HG03432 (cell line): ENCODE data around the gene S100Z.
"Not testable (repeated sequence)": the region's sequence is repeated elsewhere in the genome, so short reads cannot be mapped to it uniquely, and the experiment has no call there.

Source experiments
- ATAC-seq: cut with Tn5 transposase; IDR thresholded peaks from one replicate; pipeline ENCODE4 v1.9.1; 2021; ENCODE audit warnings: mild to moderate bottlenecking, moderate library complexity; ENCODE audit not compliant: unreplicated experiment

S100Z gene

DNA sequence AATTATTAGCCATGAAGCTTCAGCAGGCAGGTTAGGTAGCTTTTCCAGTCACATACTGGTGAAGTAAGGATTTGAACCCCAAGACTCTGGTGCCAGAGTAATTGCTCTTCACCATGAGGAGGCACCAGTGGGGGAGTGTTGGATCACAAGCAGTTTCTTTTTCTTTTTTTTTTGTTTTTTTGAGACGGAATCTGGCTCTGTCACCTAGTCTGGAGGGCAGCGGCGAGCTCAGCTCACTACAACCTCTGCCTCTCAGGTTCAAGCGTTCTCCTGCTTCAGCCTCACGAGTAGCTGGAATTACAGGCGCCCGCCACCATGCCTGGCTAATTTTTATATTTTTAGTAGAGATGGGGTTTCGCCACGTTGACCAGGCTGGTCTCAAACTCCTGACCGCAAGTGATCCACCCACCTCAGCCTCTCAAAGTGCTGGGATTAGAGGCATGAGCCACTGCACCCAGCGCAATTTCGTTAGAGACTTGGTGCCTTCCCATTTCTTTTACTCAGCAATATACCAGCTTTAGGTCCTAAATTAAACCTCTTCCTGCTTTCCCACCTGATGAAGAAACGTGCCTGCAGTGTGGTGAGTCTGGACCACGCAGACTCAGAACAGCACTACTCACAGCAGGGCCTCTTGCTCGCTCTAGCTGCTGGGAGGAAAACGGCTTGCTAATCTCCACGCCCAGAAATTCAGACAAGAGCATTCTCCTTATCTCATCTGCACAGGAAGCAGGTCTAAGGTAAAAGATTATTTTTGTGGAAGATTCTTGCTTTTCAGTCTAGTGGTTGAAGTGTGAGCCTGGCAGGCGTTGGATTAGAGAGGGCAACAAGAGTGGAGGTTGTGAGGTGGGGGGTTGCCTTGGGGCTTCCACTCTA lies at the start of gene S100Z:
Gene S100Z (plus strand): TSS at position 596 of the 873 bp plus-strand sequence. CDS start 25,346 bp downstream, outside the sequence.
- ATAC-seq, result no peak

DNA sequence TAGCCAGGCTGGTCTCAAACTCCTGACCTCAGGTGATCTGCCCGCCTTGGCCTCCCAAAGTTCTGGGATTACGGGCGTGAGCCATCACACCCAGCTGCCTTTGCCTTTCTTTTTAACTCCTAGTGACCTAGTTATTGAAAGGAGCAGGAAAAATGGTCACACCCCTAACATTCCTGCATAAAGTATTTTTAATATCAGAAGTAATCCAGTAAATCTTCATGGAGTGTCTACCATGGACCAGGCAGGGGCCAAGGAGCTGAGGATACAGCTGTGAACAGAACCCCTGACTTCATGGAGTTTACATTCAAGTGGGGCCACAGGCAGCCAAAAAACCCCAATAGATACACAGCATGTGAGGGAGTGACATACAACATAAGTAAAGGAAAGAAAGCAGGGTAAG lies 49.2 kb upstream of the S100Z start:
- no peak for ATAC-seq

DNA sequence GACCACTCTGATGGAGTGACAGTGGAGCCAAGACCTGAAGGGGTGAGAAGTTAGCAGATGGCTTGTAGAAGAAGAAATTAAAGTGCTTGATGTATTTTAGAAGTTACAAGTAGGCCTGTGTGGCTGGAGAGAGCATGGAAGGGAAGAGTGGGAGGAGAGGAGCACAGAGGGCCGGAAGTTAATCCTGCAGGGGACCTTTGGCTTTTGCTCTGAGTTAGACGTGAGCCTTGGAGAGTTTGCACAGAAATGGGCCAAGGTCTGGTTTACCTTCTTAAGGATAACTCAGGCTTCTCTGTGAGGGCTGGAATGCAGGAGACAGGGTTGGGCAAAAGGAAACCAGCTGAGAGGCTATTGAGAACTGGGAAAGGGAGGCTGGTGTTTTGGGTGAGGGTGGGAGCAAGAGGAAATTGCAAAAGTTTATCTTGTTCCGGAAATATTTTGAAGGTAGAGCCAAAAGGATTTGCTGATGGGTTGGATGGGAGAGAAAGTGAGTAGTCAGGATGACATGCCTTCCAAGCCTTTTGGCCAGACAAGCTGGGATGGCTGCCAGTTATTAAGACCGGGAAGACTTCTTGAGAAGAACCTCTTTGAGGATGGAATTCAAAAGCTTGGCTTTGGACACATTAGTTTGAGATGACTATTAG lies 48.5 kb upstream of the S100Z start:
- ATAC-seq, result no peak

DNA sequence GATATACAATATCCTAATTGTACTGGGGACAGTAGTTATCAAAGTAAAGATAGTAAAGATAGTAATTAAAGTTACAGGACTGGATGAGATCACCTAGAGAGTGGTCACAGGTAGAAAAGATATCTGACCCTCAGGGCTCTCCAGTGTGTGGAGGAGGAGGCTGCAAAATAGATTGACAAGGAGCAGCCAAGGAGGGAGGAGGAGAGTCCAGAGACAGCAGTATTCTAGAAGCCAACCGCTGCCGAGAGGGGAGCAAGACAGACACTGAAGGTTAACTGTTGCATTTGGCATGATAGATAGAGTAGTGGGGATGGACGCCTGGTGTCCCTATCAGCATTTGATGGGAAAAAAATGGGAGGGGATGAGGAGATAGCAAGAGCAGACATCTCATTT lies 48.0 kb upstream of the S100Z start:
- no peak for ATAC-seq

DNA sequence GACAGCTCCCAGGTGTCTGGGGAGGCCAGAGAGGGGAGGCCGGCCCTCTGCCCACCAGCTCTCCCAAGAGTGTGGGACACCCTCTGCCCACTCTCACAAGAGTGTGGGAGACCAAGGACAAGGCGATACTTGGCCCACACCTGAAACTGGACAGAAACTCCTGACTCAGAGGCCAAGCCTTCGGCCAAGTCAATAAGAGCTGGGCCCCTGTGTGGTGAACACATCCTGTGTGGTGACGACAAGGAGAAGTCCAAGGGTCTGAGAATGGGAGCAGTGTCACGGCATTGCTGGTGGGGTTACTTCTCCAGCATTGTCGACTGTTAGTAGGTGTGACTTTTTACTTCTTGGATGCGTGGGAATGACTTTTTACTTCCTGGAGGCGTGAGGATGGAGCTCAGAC lies 45.5 kb upstream of the S100Z start:
- ATAC-seq, result no peak

DNA sequence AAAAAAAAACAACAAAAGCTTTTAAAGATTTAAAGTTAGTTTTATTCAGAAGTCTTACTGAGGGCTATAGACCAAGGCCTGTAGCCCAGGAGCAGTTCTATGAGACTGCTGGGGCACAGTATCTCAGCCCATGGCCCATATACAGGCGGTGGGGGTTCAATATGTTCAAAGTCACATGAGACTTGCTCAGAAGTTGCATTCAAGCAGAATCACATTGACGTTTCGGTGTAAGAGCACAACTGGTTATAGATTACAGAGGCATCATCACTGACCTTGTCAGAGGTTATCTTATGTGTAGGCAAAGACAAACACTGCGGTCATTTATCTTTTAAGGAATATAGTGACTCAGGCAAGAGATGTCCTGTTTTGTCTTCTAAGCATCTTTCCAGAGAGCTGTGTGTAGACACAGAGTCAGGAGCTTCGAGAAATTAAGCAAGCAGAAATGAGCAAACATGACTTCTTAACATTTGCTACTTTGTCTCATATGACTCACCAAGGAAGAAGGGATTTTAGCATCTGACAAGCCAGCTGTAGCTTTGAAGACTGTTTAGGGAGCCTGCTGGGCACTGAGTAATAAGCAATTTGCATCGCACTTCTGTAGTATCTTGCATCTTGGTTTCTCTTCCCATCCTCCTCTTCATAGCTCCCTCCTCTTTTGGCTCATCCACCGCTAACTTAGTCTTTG lies 43.9 kb upstream of the S100Z start:
- no peak for ATAC-seq

DNA sequence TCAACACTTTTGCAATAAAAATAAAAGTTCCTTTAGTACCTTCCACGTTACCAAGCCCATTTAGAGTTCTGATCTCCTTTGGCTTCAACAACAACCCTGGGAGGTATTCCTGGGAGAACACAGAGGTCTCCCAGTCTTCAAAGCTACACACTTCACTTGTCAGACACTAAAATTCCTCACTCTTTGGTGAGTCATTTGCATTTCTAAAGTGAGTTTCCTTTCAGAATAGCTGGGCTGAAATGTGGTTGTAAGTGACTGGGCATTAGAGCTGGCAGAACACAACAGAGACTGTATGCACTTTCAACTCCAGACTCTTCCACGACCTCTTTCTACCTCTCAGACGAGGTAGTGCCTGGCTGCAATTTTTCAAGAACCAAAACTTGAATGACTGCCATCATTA lies 42.5 kb upstream of the S100Z start:
- ATAC-seq, result no peak

DNA sequence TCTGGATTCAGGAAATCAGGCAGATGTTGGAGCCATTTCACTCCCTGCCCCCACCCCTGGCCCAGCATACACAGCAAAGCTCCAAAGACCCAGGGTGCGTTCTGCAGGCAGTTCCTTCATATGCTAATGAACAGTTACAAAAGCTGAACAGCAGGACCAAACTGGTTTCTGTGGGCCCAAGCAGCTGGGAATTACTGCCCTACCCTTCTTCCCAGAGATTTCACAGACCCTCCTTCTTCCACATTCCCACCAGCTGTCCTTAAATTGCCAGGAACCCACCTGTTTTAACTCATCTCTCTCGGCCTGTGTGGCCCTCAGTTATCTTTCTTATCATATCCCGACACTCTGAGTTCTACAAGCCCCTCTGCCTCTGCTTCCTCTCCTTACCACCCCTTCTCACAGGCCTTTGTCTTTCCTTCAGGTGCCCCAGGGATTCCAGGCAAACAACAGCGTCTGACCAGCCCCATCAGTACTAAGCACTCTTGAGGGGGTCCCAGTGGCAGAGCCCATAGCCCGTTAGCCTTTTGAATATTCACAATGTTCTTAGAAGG lies 41.6 kb upstream of the S100Z start:
- no peak for ATAC-seq

DNA sequence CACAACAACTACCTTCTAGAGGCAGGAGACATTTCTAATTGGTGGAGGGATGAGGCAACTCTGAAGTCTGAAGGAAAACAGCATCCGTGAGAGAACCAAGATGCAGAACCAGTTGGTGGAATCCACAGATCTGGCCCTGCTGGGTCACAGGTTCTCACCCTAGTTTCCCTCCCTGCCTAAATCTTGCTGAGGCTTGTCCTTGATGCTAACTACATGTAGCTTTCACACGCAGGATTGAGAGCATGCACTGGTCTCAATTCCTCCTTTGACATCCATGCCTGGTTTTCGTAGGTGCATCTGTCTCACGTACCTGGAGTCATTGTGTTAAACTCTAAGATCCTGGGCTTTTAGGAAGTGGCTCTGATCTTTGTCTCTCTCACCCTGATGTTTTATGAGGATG lies 40.7 kb upstream of the S100Z start:
- no peak for ATAC-seq

DNA sequence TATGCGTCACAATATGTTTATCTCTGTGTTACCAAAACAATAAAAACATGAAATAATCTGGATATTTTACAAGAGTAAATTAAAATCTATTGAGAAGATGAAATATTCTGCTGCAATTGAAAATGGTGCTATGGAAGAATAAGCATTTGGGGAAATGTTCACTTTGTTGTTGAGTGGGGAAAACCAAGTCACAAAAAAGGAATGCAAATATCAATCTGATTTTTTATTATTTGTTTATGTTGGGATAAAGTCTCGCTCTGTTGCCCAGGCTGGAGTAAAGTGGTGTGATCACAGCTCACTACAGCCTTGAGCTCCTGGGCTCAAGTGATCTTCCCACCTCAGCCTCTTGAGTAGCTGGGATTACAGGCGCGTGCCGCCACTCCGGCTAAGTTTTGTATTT lies 39.6 kb upstream of the S100Z start:
- no peak for ATAC-seq

DNA sequence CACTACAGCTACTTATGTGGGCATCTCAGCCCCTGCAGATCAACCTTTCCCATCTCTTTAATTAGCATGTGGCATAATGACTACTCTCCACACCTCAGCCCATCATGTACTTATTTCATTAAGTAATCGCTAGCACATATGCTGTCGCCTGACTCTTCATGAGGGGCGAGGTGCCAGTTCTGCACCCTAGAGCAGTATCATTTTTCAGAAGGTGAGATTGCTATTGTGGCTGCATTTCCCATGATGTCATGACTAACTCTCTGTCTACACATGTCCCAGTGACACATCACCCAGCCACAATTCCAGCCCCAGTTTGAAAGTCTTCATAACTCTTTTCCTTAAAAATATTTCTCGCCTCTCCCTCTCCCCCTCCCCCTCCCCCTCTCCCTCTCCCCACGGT lies 38.6 kb upstream of the S100Z start:
- ATAC-seq, result no peak

DNA sequence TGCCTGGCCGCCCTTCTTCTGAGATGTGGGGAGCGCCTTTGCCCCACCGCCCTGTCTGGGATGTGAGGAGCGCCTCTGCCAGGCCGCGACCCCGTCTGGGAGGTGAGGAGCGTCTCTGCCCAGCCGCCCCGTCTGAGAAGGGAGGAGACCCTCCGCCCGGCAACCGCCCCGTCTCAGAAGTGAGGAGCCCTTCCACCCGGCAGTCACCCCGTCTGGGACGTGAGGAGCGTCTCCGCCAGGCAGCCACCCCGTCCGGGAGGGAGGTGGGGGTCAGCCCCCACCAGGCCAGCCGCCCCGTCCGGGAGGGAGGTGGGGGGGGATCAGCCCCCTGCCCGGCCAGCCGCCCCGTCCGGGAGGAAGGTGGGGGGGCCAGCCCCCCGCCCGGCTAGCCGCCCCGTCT lies 37.6 kb upstream of the S100Z start:
- ATAC-seq, result not testable (repeated sequence)

DNA sequence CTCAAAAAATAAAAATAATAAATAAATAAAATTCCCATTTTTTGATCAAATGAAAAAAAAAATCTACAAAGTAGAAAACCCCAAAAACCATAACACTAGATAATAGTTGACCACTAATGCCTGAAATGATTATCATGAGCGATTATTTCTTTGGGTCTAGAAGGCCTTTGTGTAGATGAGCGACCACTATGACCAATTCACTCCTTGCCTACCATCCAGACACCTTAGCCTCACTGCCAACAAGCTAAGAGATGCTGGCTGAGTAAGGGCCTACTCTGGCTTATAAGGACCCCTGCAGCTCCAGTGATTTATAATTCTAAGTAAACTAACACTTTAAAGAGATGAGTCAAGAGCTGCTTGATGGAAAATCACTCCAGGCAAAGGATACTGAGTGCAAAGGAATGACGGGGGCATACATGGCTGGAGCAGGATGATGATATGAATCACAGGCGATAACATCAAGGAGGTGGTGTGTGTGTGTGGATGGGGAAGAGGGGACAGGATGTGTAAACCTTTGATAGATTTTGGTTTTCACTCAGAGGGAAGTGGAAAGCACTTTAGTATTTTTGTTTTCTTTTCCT lies 35.7 kb upstream of the S100Z start:
- no peak for ATAC-seq

DNA sequence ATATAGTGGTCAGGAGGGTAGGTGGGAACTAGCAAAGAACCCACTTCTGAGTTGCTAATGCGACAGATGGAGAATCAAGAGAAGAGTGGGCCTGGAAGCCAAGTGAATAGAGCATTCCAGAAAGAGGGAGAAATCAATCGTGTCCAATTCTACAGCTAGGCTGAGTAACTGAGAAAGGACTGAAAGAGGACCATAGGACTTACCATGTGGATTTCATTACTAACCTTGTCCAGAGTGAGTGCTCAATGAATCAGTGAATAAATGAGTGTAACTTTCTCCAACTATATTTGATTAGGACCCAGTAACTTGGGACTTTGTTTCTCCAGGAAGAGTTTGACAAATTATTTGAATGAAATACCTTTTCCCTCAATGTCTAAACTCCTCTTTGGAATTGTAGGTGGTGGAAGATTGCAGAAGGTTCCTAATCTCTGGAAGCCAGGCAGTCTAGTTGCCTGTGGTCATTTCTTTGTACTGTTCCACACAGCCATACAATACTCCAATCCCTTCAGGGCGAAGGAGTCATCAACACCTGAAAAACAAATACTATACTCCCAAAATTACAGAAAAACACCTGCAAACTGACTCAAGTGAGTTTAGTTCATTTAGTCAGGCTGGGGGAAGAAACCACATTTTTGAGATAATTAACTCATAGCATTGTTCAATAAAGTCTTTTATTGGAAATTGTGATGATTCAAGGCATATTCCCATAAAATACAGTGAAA lies 33.5 kb upstream of the S100Z start:
- no peak for ATAC-seq

DNA sequence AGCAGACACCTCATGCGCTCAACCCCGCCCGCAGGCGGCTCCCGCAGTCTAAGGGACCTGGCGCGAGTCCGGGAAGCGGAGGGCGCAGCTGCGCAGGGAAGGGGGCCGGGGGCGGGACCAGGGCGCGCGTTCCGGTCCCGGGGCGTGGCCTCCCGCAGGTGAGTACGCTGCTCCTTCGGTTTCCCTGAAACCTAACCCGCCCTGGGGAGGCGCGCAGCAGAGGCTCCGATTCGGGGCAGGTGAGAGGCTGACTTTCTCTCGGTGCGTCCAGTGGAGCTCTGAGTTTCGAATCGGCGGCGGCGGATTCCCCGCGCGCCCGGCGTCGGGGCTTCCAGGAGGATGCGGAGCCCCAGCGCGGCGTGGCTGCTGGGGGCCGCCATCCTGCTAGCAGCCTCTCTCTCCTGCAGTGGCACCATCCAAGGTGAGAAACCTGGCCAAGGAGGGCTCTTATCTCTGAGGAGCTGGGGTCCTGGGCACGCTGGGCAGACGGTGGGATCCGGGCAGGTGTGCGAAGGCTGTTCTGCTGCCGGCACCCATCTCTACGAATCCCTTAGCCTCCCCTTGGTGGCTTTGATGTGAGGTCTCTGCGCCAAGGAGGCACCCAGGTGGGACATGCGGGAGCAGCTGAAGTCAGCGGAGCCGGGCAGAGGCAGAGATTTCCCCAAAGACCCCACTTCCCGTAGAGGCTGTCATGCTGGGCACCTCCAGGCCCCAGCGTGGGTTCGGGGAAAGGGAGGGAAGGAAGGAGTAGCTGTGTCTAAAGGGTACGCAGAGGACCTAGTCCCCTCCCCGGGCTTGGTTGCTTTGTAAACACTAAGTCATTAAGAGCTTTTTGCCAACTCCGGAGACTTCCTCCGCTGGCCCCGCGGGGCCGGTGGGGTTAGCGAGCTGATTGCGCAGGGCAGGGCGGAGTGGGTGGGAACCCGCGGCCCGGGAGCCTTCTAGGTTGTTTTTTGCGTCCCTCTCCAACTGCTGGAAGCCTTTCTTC lies 30.7 kb upstream of the S100Z start, which contains the start of gene F2RL1:
Gene F2RL1 (plus strand): TSS at position 187 of the 988 bp plus-strand sequence. CDS start 153 bp downstream, at position 340.
- ATAC-seq, result no peak

DNA sequence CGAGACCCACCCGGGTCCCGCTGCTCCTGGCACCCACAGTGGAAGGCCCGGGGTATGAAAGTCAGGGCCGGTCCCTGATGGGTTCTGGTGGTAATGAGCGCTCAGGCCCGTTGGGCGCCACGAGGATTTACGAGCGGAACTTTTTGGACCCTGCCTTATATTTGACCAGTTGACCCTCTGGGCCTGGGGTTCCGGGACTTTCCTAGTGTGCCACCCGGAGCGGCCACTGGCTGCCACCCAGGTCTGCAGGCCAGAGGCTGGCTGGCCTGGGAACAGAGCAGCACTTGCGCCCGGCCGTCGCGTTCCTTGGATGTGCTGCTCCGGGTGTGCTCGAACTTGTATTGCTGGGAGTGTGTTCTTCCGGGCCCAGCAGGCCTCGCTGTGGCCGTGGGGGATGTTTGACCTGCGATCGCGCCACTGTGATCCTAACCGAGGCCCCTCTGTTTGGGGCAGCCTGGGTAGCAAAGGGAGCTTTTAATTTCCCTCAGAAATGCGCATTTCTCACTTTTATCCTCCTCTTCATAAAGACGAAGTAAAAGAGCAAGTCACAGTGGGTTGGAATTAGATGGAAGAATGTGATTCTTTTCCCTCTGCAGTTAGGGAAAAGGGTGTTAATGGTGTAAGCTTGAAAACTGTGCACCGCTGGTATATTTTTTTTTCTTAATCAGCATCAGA lies 29.8 kb upstream of the S100Z start:
- ATAC-seq, result no peak

DNA sequence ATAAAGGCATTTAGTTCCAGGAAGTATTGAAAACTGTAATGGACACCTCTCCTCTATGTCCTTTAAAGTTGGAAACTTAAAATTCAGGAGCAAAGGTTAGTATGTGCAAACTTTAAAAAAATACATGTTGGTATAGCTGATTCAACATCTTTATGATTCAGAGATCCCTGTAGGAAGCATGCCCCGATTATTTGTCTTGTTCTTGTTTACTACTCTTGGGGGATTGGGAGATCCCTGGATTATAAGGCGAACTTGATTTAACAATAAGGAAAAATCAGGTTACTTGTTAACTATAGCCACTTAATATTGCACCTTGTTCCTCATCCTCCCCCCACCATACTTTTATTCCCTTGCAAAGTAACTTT lies 29.3 kb upstream of the S100Z start:
- ATAC-seq, result no peak

DNA sequence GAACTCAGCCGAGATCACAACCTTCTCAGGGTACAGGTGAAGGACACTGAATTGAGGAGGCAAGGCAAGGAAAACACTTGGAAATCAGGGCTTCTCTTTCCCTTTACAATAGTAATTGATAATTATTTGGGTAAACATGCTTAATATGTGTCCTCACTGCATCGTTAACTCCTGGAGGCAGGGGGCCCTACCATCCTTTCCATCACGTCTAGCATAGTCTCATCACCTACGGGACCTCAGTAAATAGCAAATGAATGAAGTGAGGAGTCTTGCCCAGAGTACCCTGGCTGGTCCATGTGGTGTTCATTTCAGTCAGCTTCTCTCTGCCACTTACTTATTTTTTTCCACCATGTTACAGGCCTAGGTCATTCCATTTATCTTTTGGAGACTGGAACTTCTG lies 28.7 kb upstream of the S100Z start:
- no peak for ATAC-seq
